IPS-15b (cell line): ENCODE measurements around the gene SLC37A1.

Experiments
- H3K27me3 ChIP-seq: one replicate; pipeline ENCODE4 v1.6.1; 2013; ENCODE audit warnings: low read length; ENCODE audit not compliant: control insufficient read depth, insufficient read depth
- H3K36me3 ChIP-seq: one replicate; pipeline ENCODE4 v1.6.1; 2013; ENCODE audit warnings: low read length; ENCODE audit not compliant: control insufficient read depth, insufficient read depth
- H3K4me1 ChIP-seq: one replicate; pipeline ENCODE4 v1.6.1; 2013; ENCODE audit warnings: mild to moderate bottlenecking, low read length; ENCODE audit not compliant: control insufficient read depth, insufficient read depth
- H3K4me3 ChIP-seq: one replicate; pipeline ENCODE4 v1.5.1; 2013; ENCODE audit warnings: low read depth, low read length
- H3K9ac ChIP-seq: one replicate; pipeline ENCODE4 v1.6.1; 2013; ENCODE audit warnings: low read depth, mild to moderate bottlenecking, low read length
- H3K9me3 ChIP-seq: one replicate; pipeline ENCODE4 v1.6.1; 2013; ENCODE audit warnings: mild to moderate bottlenecking, low read length; ENCODE audit not compliant: control insufficient read depth, insufficient read depth

The SLC37A1 gene

DNA sequence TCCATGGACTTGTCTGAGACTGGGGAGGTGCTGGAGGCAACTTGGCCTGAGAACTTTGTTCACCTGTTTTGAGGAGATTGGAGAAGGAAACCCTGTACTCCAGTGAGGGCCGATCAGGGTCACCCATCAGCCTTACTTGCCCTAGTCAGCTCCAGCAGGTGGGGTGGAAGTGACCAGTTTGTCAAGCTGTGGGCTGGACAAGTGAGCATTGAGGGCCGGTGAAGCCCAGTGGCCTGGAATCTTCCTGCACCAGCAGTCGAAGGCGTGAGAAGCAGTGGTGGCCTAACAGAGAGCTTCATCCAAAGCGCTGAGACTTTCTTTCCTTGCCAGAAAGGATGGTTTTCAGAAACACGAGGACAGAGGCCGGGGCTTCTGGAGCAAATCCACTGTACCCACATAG, 9.6 kb downstream of the SLC37A1 start:
- no peaks in the 10 kb centered on the region for H3K27me3 ChIP-seq
- peaks cover 15% of the 10 kb centered on the region for H3K4me1 ChIP-seq
- no peaks in the 10 kb centered on the region for H3K9me3 ChIP-seq
- peaks cover 7% of the 10 kb centered on the region for H3K36me3 ChIP-seq
- H3K9ac ChIP-seq: no peak overlapping the region
- H3K4me3 ChIP-seq: no peak overlapping the region

DNA sequence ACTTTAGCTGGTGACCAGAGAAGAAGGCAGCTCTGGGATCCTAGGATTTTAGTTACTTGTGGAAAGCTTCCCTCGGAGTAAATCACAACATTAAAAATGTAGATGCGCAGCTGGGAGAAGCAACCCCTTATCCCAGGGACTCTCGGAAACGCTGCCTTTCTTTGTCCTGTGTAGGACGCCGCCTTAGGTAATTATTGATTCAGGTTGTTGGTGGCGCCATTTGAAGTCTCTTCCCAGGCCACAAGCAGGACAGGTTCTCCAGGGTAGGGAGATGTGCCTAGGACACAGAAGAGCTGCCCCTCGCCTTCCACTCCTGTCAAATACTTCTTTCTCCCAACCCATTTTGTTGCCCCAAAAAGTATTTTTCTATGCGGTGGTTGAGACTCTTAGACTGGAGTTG, 10.3 kb downstream of the SLC37A1 start:
- Histone ChIP-seq H3K9ac (no peak overlapping the region), H3K36me3 (peaks cover 3% of the 10 kb centered on the region), H3K27me3 (no peaks in the 10 kb centered on the region), H3K9me3 (no peaks in the 10 kb centered on the region), H3K4me1 (peaks cover 15% of the 10 kb centered on the region), H3K4me3 (no peak overlapping the region)

DNA sequence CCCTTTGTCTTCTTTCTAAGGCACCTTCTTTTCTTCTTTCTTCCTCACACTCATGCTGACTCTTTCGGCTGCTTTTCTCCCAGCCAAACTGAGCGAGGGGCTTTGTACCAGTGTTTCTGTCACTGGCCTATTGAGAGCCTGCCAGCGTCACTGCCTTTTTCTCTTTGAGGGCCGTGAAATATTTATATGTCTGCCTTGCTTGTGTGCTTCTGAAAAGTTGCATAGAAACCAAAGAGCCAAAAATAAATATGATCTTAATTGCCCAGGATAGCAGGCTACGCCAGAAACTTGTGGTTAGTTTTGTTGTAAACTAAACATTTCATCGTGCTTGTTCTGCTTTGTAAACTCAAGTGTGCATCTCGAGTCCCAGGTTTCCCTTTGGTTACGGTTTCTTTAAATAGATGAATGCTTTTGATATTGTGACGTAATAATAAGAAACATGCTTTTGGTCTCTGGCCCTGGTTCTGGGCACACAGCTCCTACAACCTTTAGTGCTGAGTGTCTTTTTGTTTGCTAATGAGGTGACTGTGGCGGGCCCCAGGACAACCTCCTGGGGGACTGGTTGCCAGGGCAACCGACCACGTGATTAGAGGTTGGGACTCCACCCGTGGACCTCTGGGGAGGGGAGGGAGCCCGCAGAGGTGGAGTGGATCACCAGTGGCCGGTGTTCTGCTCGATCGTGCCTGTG, 10.8 kb downstream of the SLC37A1 start:
- no peak overlapping the region for H3K9ac ChIP-seq
- peaks cover 3% of the 10 kb centered on the region for H3K36me3 ChIP-seq
- H3K4me3 ChIP-seq: peak overlapping the region; percentile 48
- no peaks in the 10 kb centered on the region for H3K27me3 ChIP-seq
- H3K9me3 ChIP-seq: no peaks in the 10 kb centered on the region
- peaks cover 15% of the 10 kb centered on the region for H3K4me1 ChIP-seq

DNA sequence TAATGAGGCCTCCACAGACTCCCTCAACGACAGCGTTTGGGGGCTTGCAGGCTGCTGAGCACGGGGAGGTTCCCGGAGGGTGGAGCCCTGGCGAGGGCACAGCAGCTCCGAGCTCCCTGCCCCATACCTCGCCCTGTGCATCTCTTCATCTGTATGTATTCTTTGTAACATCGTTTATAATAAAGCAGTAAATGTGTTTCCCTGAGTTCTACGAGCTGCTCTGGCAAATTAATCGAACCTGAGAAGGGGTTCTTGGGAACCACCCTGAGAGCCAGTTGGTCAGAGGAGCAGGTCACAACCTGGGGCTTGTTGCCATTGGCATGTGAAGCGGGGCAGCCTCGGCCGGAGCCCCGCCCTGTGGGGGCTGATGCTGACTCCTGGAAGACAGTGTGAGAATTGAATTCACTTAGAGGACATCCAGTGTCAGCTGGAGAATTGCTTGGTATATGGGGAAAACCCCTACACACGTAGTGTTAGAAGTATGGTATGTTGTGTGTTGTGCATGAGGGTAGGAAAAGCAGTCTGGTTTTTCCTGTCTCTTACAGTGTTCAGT, 11.5 kb downstream of the SLC37A1 start:
- peaks cover 15% of the 10 kb centered on the region for H3K4me1 ChIP-seq
- H3K27me3 ChIP-seq: no peaks in the 10 kb centered on the region
- H3K36me3 ChIP-seq: peaks cover 3% of the 10 kb centered on the region
- peak overlapping the region; percentile 48 for H3K4me3 ChIP-seq
- no peaks in the 10 kb centered on the region for H3K9me3 ChIP-seq
- H3K9ac ChIP-seq: no peak overlapping the region

DNA sequence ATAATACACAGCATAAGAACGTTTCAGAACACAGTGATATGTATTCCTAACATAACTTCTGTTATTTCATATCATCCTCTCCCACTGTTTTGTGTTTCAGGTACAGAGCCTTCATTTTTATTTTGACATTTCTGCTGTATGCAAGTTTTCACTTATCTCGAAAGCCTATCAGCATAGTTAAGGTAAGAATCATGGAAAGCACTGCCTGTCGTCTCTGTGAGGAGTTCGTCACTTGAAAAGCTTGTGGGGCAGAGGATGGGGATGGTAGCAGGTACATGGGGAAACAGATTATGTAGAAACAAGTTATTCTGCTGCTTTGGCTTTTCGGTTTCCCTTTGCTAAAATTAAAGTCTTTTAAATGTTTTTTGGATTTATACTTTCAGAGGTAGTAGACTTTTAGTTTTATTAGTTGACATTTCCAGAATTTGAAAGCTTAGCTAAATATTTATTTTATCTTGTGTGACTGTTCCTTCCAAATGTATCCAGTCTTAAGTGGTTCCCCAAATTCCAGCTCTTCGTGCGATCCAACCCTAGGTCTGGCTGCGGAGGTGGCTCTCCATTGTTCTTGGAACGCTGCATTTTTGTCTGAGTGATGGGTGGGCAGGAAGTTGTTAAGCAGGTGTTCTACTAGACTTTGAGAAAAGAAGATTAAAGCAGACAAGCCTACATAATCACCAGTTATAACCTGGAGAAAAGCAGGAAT, 12.2 kb downstream of the SLC37A1 start:
- peaks cover 3% of the 10 kb centered on the region for H3K36me3 ChIP-seq
- H3K9ac ChIP-seq: no peak overlapping the region
- no peaks in the 10 kb centered on the region for H3K27me3 ChIP-seq
- H3K9me3 ChIP-seq: no peaks in the 10 kb centered on the region
- H3K4me3 ChIP-seq: no peak overlapping the region
- peaks cover 18% of the 10 kb centered on the region for H3K4me1 ChIP-seq

DNA sequence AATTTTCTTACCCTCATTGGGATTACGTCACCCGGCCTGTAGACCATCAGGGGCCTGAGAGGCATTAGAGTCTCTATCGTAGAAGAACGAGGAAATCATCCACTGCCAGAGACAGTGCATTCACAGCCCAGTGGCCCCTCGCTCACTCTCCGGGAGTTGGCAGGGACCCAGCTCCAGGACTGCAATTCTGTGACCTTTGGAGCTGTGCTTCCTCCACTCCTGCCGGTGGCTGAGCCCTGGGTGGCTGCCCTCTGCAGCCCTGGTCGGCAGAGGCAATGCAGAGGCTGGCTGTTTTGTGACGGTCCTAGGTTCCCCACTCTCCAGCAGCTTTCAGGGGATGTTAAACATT, 12.7 kb downstream of the SLC37A1 start:
- peaks cover 19% of the 10 kb centered on the region for H3K4me1 ChIP-seq
- H3K27me3 ChIP-seq: no peaks in the 10 kb centered on the region
- no peak overlapping the region for H3K9ac ChIP-seq
- H3K4me3 ChIP-seq: no peak overlapping the region
- peaks cover 3% of the 10 kb centered on the region for H3K36me3 ChIP-seq
- H3K9me3 ChIP-seq: no peaks in the 10 kb centered on the region

DNA sequence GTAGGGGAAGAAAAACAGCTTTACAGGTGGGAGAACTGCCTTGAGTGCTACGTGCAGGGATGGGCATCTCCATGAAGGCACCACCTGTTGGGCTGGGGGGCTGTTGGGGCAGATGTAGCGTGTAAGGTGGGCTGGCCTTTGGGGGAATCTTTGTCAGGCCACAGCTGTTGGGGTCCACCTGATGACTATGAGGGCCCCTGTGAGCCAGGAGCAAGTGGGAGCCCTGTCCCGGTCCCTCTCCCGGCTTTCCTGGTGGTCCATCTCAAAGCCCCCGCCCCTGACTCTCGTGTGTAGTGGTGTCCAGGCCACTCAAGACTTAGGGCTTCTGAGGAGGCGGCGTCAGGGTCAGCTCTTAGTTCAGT, 13.5 kb downstream of the SLC37A1 start:
- Histone ChIP-seq H3K9ac (no peak overlapping the region), H3K27me3 (no peaks in the 10 kb centered on the region), H3K36me3 (no peaks in the 10 kb centered on the region), H3K4me3 (no peak overlapping the region), H3K9me3 (no peaks in the 10 kb centered on the region), H3K4me1 (peaks cover 19% of the 10 kb centered on the region)

DNA sequence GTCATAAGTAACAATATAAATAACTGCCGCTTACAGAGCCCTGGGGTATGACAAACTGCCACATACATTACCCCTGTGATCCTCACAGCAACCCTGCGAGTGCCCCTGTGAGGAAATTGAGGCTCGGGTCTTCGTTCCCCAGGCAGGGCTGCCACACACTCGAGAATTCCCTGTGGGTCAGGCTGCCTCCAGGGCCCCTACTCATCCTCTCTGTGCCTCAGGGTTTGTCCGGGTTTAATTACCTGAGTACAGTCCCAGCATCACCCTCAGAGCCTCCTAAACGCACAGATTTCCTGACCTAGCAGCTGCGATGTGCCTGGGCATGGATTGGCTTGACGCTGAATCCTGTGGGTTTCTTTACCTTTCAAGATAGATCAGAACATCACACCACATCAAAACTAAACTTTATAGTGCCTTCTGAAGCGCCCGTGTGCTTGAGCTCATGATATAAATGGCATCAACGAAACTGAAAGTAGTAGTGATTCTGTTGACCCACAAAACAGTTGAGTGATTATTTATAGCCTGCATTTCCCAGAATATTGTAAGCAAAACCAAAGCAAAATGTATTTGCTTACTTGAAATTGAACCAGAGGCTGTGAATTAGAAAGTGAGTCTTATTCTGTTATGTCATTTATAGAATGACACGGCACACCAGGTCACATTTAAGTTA, 14.0 kb downstream of the SLC37A1 start:
- H3K9me3 ChIP-seq: no peaks in the 10 kb centered on the region
- no peaks in the 10 kb centered on the region for H3K36me3 ChIP-seq
- H3K4me3 ChIP-seq: no peak overlapping the region
- H3K9ac ChIP-seq: no peak overlapping the region
- H3K4me1 ChIP-seq: peaks cover 19% of the 10 kb centered on the region
- H3K27me3 ChIP-seq: no peaks in the 10 kb centered on the region

DNA sequence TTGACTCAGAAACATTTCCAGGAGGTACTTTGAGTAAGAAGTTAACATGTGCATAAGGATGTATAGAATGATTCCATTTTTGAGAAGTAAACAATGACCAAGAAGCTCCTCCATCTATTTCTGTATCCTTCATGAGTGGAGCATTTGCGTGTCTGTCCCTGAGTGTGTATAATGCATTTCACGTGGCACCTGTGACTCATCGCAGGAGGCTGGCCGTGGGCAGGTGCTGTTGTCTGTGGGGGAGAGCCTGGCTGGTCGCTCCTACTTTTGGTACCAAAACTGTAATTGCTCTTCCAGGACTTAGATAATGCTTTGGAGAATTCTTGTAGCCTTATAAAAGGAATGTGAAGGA, 16.5 kb downstream of the SLC37A1 start:
- H3K27me3 ChIP-seq: no peaks in the 10 kb centered on the region
- no peak overlapping the region for H3K4me3 ChIP-seq
- no peak overlapping the region for H3K9ac ChIP-seq

DNA sequence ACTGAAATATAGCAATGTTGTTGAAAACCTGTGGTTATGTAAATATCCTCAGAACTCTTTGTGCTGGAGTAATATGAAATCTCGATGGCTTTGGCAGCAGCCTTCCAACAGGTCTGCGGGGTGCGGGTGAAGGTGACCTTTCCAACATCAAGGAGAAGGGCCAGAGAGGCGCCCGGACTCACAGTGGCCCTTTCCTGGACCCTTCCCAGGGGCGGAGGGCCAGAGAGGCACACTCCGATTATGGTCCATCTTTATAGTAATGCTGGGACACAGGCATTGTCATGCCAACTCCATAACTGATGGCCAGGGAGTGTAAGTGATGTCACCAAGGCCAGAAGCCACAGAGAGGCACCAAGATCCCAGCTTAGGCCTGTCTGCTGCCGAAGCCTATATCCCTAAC, 18.1 kb downstream of the SLC37A1 start:
- Histone ChIP-seq H3K27me3 (no peaks in the 10 kb centered on the region), H3K9me3 (no peaks in the 10 kb centered on the region), H3K9ac (no peak overlapping the region), H3K4me1 (peaks cover 3% of the 10 kb centered on the region), H3K36me3 (peaks cover 3% of the 10 kb centered on the region), H3K4me3 (no peak overlapping the region)

More for the DNA sequence above, 16.5 kb downstream of the SLC37A1 start:
- Histone ChIP-seq H3K4me1 (peaks cover 9% of the 10 kb centered on the region), H3K9me3 (no peaks in the 10 kb centered on the region), H3K36me3 (no peaks in the 10 kb centered on the region)

DNA sequence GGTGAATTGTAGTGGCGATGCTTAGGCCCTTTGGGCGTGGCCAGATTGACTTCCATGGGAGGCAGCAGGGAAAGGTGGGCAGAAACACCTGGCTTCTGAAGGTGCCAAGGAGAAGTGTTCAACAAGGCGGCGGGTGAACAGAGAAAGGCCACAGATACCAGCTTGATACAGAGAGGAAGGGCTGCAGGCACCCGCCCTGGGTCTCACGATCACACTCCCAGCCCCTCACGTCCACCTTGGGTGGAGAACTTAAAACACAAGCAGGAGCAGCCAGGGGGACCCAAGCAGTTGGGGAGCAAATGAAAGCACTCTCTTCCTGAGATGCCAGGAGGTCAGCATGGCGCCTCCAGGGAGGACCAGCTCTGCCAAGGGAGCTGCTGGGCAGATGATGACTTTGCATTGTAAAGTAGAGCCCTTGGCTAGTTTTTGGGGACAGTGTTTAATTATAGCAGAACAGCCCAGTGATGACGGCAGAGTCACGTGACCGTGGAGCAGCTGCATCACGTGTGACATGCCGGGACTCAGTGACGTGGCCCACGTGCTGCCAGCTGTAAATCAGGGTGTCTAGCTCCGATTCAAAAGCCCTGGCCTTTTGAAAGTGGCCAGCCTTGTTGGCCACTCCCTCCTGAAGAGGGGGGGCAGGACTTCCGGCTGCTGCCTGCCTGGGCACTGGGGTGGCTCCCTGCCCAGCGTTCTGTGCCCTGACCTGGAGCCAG, 19.0 kb downstream of the SLC37A1 start:
- Histone ChIP-seq H3K4me3 (no peak overlapping the region), H3K9ac (no peak overlapping the region), H3K4me1 (peaks cover 3% of the 10 kb centered on the region), H3K9me3 (no peaks in the 10 kb centered on the region), H3K27me3 (no peaks in the 10 kb centered on the region), H3K36me3 (peaks cover 3% of the 10 kb centered on the region)
